Subcutaneous adipose tissue (tissue), 4 donors: ENCODE measurements around the gene MMP15. TPM values are rescaled to one million over a fixed set of nuclear protein-coding genes. Genes with fewer than 3 reads are reported as not detected.

Experiments used
- CTCF ChIP-seq: fragments of 450-650 bp; IDR thresholded peaks from one replicate; pipeline ENCODE4 v1.5.1; 2016; ENCODE audit warnings: low read depth, mild to moderate bottlenecking, control low read depth, antibody characterized with exemption, moderate library complexity
- total RNA-seq, 4 donors: library from RNA; depleted of rRNA; stranded (reverse); fragments of >200 nt; gene quantifications; one replicate each; pipeline ENCODE4 v1.1.0, GENCODE V29; 2016

MMP15 gene
- total RNA-seq, 4 donors from 2014 or later: 2.0 to 26.6 (median 3.4) TPM

GRCh38 chr16:58012481-58012880, 13.1 kb upstream of the MMP15 start:
- TF ChIP-seq CTCF: no peak

GRCh38 chr16:58013201-58013956, 12.2 kb upstream of the MMP15 start:
- TF ChIP-seq CTCF: no peak

- no peak for TF ChIP-seq CTCF
These were observed 8.6 kb upstream of the MMP15 start for GRCh38 chr16:58016840-58017446.

- no peak for TF ChIP-seq CTCF
These were observed 6.8 kb upstream of the MMP15 start for GRCh38 chr16:58018803-58019202.

GRCh38 chr16:58019866-58020538, 5.6 kb upstream of the MMP15 start:
- TF ChIP-seq CTCF: no peak

GRCh38 chr16:58020628-58021521, 4.7 kb upstream of the MMP15 start:
- TF ChIP-seq CTCF: no peak
